SJCRH30 (cell line): ENCODE results near the gene DENND6A. TPM values are rescaled to one million over a fixed set of nuclear protein-coding genes. Genes with fewer than 3 reads are reported as not detected.

Experiments
- DNase-seq, 2 experiments: peaks; one replicate each; pipeline ENCODE4 v3.0.0-alpha.2; 2015 to 2020
- H3K27ac ChIP-seq: fragments of 250-450 bp; sonication (Bioruptor Pico); 2 replicates; pipeline ENCODE4 v1.5.1; 2020; ENCODE audit warnings: mild to moderate bottlenecking, moderate library complexity
- H3K27me3 ChIP-seq: fragments of 250-450 bp; sonication (Bioruptor Pico); 2 replicates; pipeline ENCODE4 v1.5.1; 2020; ENCODE audit warnings: mild to moderate bottlenecking, moderate library complexity
- H3K36me3 ChIP-seq: fragments of 250-450 bp; sonication (Bioruptor Pico); 2 replicates; pipeline ENCODE4 v1.5.1; 2020; ENCODE audit warnings: mild to moderate bottlenecking, moderate library complexity
- H3K4me1 ChIP-seq: fragments of 250-450 bp; sonication (Bioruptor Pico); 2 replicates; pipeline ENCODE4 v1.5.1; 2020; ENCODE audit warnings: mild to moderate bottlenecking, moderate library complexity
- H3K4me3 ChIP-seq: fragments of 250-450 bp; sonication (Bioruptor Pico); 2 replicates; pipeline ENCODE4 v1.5.1; 2020; ENCODE audit warnings: mild to moderate bottlenecking, moderate library complexity
- H3K9me3 ChIP-seq: fragments of 250-450 bp; sonication (Bioruptor Pico); replicated peaks from 2 replicates; pipeline ENCODE4 v1.5.1; 2020; ENCODE audit warnings: mild to moderate bottlenecking, moderate library complexity
- total RNA-seq: library from RNA; depleted of rRNA; stranded (reverse); fragments of >200 nt; shearing (Covaris generic); gene quantifications from 2 replicates; pipeline ENCODE4 v1.2.3, GENCODE V29; 2014; rRNA removed

Gene DENND6A
- total RNA-seq, 1 experiment from 2014 or later = 19.8 TPM

DNA sequence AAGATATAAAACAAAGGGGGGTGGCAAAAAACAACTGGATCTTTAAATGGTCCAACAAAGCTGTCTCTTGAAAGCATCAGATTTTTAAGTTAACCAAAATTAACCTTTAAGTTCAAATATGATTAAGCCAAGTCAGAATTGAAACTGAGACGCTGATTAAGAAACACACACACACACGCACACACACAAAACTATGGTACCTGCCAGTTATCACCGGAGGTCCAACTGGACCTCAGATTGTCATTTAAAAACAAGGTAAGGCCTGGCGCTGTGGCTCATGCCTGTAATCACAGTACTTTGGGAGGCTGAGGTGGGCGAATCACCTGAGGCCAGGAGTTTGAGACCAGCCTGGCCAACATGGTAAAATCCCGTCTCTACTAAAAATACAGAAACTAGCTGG, 106.1 kb downstream of the DENND6A start:
- no peak overlapping the region for H3K27ac ChIP-seq
- no peaks in the 10 kb centered on the region for H3K4me1 ChIP-seq
- peaks cover 14% of the 10 kb centered on the region for H3K36me3 ChIP-seq
- H3K9me3 ChIP-seq = no peaks in the 10 kb centered on the region; the same call in 1 of the 2 replicates
- no peak overlapping the region for H3K4me3 ChIP-seq
- no peaks in the 10 kb centered on the region for H3K27me3 ChIP-seq
- no peak for DNase-seq

DNA sequence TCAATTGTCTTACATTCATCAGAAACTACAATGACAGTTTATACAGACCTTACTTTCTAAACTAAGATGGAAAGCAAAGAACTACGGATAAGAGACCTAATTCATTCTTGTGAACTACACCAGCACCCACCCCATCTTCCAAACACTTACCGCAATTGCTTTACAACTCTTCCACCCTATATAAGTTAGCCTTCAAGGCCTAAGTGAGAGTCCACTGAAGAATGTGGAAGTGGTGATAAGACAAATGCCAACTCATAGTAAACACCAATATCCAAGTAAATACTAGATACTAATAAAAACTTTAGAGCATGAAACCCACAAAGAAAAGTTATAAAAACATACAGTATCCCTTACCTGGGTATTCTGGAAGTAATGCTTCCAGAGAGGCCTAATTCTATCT, 109.3 kb downstream of the DENND6A start:
- H3K27ac ChIP-seq = no peak overlapping the region
- DNase-seq = no peak
- no peak overlapping the region for H3K4me3 ChIP-seq
- no peaks in the 10 kb centered on the region for H3K27me3 ChIP-seq
- H3K9me3 ChIP-seq = no peaks in the 10 kb centered on the region; the same call in 1 of the 2 replicates
- H3K36me3 ChIP-seq = peaks cover 23% of the 10 kb centered on the region
- no peaks in the 10 kb centered on the region for H3K4me1 ChIP-seq

DNA sequence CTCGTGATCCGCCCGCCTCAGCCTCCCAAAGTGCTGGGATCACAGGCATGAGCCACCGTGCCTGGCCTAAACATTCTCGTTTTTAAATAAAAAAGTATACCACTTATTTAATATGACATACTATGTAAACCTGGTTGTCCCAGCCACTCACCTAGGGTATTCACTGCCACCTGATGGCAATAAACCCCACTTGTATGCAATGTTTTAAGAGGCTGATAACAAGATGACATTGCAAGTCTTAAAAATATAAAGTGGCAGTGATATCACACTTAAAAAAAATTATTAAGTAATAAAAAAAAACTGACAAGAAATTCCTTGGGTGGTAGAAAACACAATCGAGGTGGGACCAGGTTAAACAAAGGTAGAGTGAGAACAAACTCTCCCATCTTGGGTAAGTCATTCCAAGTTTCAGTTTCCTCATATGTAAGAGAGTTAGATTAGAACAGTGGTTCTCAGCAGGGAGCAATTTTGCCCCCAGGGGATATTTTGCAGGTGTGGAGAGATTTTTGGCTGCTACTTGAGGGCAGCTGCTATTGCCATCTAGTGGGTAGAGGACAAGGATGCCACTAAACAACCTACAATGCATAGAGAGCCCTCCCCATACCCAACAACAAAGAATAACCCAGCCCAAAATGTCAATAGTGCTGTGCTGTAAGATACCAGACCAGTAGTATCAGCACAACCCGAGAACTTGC, 110.3 kb downstream of the DENND6A start:
- Histone ChIP-seq H3K4me1 (no peaks in the 10 kb centered on the region), H3K36me3 (peaks cover 28% of the 10 kb centered on the region), H3K27me3 (no peaks in the 10 kb centered on the region), H3K9me3 (no peaks in the 10 kb centered on the region; the same call in 1 of the 2 replicates), H3K27ac (no peak overlapping the region), H3K4me3 (no peak overlapping the region)
- peak; percentile 8 to 12 for DNase-seq

DNA sequence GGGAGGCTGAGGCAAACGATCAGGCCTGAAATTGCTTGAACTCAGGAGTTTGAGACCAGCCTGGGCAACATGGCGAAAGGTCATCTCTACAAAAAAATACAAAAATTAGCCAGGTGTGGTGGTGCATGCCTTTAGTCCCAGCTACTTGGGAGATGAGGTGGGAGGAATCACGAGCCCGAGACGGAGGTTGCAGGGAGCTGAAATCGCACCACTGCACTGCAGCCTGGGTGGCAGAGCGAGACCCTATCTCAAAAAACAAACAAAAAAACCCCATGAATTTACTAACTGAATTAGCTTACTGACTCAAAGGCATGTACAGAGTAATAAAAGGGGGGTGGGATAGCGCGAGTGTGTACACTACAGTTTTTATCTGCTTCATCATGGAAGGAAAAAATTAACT, 115.1 kb downstream of the DENND6A start:
- H3K4me3 ChIP-seq = no peak overlapping the region
- H3K27ac ChIP-seq = no peak overlapping the region
- peaks cover 32% of the 10 kb centered on the region for H3K36me3 ChIP-seq
- no peaks in the 10 kb centered on the region for H3K4me1 ChIP-seq
- no peaks in the 10 kb centered on the region for H3K9me3 ChIP-seq
- no peak for DNase-seq
- H3K27me3 ChIP-seq = no peaks in the 10 kb centered on the region

DNA sequence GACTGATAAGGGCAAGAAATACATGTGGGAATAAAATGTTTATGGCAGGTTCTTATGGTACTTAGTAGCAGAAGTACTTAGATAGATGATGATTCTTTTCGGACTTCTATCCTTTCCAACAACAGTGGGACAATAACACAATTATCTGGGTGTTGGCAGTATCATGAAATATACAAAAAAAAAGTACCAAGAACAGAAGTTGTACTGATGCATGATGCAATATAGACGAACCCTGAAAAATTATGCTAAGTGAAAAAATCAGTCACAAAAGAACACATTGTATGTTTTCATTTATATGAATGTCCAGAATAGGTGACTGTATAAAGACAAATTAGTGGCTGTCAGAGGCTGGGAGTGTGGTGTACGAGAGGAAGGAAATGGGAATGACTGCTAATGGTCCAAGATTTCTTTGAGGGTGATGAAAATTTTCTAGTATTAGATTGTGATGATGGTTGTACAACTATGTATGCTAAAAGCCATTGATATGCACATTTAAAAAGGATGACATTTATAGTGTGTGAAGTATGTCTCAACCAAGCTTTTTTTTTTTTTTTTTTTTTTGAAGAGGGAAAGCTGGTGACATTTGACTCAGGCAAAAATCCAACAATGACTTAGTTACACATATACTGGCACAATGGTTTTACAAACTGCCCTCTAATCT, 116.8 kb downstream of the DENND6A start:
- no peak for DNase-seq
- Histone ChIP-seq H3K27ac (no peak overlapping the region), H3K36me3 (peaks cover 30% of the 10 kb centered on the region), H3K27me3 (no peaks in the 10 kb centered on the region), H3K4me3 (no peak overlapping the region), H3K9me3 (no peaks in the 10 kb centered on the region), H3K4me1 (no peaks in the 10 kb centered on the region)

Other genes with a start within 250 kb of the DENND6A start
- 1.3 and 1.4 TPM in 2 replicates for gene DNAH12, start 148.7 kb downstream of the DENND6A start, total RNA-seq
- gene PDE12, start 136.8 kb downstream of the DENND6A start, total RNA-seq = 14.4 and 16.2 TPM in 2 replicates
- gene ARF4, start 95.7 kb downstream of the DENND6A start, total RNA-seq = 179 and 180 TPM in 2 replicates
- 27.1 and 27.8 TPM in 2 replicates for gene SLMAP, start 63.2 kb upstream of the DENND6A start, total RNA-seq